NCI-H82 treated with DMSO at 0.1 percent for 48 hours (cell line): ENCODE data around the gene HYKK.
"Not testable (repeated sequence)": the region's sequence is repeated elsewhere in the genome, so short reads cannot be mapped to it uniquely, and the experiment has no call there.

Experiments
- DNase-seq: peaks from one replicate; lab custom pipeline; 2025; ENCODE audit not compliant: unreplicated experiment; lab: John Stamatoyannopoulos, UW

HYKK gene

DNA sequence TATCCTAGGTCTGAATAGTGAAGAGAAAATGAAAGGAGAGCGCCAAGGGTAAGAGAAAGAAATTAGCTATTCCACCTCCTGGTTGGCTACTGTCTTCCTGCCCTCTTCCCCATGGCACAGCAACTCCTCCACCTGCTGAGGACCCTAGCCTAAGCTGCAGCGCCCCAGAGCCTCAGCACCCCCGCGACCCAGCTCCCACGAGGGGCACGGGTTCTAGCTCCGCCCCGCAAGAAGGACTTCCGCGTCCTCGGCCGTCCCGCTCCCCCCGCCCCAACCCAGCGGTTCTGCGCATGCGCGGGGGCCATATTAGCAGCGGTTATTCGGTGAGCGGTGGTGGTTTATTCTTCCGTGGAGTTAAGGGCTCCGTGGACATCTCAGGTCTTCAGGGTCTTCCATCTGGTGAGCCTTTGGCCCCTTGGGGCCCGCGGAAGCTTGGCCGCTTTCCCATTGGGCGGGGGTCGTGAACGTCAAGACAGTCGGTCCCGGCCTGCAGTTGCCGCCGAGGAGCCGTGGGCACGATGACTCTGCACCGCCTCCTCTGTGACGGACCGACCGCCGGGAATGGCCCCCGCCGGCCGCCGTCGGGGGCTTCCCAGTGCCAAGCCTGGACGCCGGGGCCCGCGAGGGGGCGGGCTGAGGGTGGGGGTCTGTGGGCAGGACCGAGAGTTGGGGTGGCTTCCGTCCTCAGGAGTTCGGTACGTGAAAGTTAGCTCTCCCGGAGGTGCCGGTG lies 32.9 kb downstream of the HYKK start, which contains the start of gene PSMA4:
PSMA4 (plus strand) TSS at position 304 of the 730 bp plus-strand sequence. CDS start 1,484 bp downstream, outside the sequence.
- DNase-seq = peak; percentile 63

- no peak for DNase-seq
Measured at GRCh38 chr15:78540871-78541743, 33.7 kb downstream of the HYKK start.

GRCh38 chr15:78541744-78542034 lies 34.3 kb downstream of the HYKK start:
- no peak for DNase-seq

DNA sequence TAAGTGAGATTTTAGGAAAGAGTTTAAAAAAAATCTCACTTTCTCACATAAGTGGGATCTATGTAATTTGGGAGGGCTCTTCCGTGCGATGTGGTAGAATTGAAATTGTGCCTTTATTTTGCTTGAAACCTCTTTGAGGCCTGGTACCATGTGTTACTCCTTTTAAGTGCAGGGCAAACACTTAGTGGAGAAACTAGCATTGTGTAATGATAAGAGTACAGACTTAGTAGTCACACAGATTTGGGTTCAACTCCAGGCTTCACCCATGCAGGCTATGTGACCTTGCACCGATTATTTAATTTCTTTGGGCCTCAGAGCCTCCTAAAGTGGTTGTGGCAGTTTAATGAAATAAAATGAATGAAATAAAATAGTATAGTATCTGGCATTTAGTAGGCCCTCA lies 35.3 kb downstream of the HYKK start:
- no peak for DNase-seq

GRCh38 chr15:78550194-78550593 lies 42.8 kb downstream of the HYKK start:
- no peak for DNase-seq

DNA sequence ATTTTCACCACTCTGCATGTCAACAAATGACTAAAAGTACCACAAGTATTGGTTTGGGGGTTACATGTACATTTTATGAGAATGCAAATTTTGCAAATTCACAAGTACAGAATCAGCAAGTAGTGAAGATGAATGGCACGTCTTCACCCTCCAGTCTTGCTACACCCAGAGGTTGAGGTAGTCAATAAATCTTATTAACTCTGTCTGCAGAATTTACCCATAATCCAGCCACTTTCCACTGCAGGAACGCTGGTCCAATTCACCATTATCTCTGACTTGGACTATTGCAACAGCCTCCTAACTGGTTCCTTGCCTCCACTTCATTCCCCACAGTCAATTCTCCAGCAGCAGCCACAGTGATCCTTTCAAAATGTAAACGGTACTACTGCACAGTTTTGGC lies 43.4 kb downstream of the HYKK start:
- DNase-seq = no peak

- DNase-seq = no peak
Measured at GRCh38 chr15:78551902-78552301, 44.5 kb downstream of the HYKK start.

DNA sequence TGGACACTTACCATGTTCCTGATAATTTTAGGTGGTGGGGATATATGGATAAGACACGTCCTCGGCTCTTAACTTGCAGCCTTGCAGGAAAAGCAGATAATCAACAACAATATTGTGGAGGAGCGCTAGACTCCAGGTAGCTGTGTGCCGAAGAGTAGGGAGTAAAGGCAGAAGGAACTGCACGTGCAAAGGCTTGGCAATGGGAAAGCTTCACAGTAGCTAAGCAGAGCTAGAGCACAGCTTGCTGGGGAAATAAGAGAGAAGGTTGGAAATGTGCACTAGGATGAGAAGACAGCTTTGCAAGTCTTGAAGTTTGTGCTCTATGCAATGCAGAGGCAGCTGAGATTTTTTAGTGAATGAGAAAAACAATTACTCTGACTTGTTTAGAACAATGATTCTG lies 45.2 kb downstream of the HYKK start:
- no peak for DNase-seq

GRCh38 chr15:78560201-78560600 lies 52.8 kb downstream of the HYKK start:
- not testable (repeated sequence) for DNase-seq

GRCh38 chr15:78561490-78561889 lies 54.1 kb downstream of the HYKK start:
- no peak for DNase-seq

- DNase-seq = no peak
Measured at GRCh38 chr15:78563092-78563491, 55.7 kb downstream of the HYKK start.

DNA sequence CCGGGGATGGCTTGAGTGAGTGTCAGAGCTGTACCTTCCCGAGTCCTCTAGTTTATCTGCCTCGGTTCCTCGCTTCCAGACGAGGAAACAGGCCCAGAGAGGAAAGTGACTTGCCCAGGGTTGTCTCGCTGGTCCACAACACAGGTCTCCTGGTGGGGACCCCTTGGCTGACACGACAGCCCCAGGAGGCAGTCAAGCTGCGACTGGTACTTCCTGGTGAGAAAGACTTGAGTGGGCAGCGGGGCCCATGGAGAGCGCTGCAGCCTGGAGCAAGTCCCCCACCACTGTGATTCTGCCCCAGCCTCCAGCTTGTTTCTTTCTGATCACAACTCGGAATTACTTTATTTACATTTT lies 57.3 kb downstream of the HYKK start:
- DNase-seq = no peak

DNA sequence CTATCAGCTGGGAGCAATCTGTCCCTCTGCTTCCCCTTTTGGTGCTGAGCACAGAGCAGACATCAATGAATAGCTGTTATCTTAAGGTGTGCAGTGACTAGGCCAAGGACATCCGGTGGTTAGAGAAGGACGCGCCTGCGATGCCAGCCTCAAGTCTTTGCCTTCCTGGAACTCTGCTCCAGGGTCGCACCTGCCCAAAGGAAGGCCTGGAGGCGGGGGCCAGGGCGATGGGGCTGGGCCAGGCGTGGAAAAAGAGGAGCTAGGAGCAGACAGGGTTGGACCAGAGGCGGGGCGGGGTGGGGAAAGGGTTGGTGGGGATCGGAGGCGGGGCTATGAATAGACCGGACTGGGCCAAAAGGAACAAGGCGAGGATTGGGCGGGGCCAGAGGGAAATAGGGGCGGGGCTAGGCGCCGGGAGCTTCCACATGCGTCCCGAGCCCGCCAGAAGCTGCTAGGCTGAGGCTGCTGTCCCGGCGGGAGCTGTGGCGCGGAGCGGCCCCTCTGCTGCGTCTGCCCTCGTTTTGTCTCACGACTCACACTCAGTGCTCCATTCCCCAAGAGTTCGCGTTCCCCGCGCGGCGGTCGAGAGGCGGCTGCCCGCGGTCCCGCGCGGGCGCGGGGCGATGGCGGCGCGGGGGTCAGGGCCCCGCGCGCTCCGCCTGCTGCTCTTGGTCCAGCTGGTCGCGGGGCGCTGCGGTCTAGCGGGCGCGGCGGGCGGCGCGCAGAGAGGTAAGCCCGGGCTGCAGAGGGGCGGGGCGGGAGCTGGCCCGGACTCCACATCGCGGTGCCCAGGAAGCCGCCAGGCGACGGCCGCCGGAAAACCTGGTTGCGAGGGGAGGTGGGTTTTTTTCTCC lies 57.9 kb downstream of the HYKK start, which contains the start of gene CHRNA5:
CHRNA5 (plus strand) TSS at position 424 of the 854 bp plus-strand sequence; CDS start at position 624, 200 bp downstream.
- DNase-seq = peak; percentile 84

- DNase-seq = no peak
Measured at GRCh38 chr15:78565951-78566774, 58.8 kb downstream of the HYKK start.

DNA sequence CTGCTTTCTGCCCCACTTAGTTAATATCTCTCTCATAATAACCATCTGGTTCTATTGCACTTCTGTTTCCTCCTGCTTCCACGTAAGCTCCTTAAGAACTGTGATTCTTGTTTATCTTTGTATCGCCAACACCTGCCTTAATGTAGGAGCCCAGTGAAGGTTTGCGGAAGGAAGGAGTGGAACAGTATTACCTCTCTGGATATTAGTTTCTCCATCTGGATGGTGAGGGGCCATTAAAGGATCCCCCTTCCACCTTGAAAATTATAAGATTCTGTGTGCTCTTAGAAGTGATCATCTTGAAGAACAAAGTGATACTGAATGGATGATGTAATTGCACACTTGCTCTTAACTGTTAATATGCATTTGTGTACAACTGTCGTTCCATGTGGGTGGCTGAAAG lies 60.2 kb downstream of the HYKK start:
- peak; percentile 30 for DNase-seq

DNA sequence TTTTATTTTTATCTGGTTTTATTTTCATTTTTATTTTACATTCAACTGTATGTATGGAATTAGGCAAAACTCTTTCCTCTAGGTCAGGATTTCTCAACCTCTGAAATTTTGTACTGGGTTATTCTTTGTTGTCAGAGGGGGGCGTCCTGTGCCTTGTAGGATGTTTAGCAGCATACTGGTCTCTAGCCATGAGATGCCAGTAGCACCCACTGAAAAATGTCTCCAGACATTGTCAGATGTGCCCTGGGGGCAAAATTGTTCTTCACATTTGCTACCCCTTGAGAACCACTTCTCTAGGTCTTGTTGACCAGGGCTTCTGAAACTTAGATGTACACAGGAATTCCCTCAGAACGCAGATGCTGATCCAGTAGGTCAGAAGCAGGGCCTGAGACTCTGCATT lies 63.3 kb downstream of the HYKK start:
- no peak for DNase-seq

DNA sequence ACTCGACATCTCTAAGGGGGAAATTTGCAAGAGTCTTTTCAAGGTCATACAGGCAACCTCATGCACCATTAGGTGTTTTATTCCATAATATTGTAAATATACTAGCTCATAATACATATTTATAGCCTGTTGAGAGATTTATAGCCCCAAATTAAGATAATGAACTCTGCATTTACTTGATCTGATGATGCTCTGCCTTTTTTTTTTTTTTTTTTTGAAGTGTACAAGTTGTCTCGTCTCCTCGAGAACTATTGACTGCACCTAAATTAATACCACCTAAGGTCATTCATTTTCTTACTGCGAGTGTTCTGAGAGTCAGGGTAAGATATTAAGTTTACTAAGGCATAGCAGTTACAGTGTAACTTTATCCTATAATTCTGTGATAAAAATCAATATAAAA lies 64.0 kb downstream of the HYKK start:
- no peak for DNase-seq

- no peak for DNase-seq
Measured at GRCh38 chr15:78573416-78573815, 66.0 kb downstream of the HYKK start.

- no peak for DNase-seq
Measured at GRCh38 chr15:78574944-78575343, 67.6 kb downstream of the HYKK start.
